K562 (cell line): Measurements from ENCODE around the gene TCF19. TPM values are rescaled to one million over a fixed set of nuclear protein-coding genes. Genes with fewer than 3 reads are reported as not detected.

Source experiments
- ESRRA ChIP-seq: fragments of 450-650 bp; IDR thresholded peaks from 2 replicates; pipeline ENCODE4 v1.6.1; 2014; ENCODE audit warnings: low read depth, mild to moderate bottlenecking, moderate library complexity, borderline replicate concordance
- FOSL1 ChIP-seq: fragments of 200-800 bp; sonication (Bioruptor generic); conservative IDR thresholded peaks from 2 replicates; pipeline ENCODE4 v1.6.1; 2016; ENCODE audit warnings: missing genetic modification characterization, missing compliant biosample characterization
- GABPA ChIP-seq: fragments of 200-800 bp; sonication (Bioruptor generic); conservative IDR thresholded peaks from 2 replicates; pipeline ENCODE4 v1.6.1; 2016; ENCODE audit warnings: low read depth, missing genetic modification characterization, missing compliant biosample characterization
- MBD2 ChIP-seq: sonication (generic); IDR thresholded peaks from 2 replicates; pipeline ENCODE4 v1.6.1; 2016; ENCODE audit warnings: low read depth, borderline replicate concordance
- MCM2 ChIP-seq: fragments of 450-650 bp; IDR thresholded peaks from 2 replicates; pipeline ENCODE4 v1.6.1; 2017; ENCODE audit warnings: low read depth, mild to moderate bottlenecking
- NONO ChIP-seq, 2 experiments: fragments of 200-400 bp in 1 of 2; fragments of 450-650 bp in 1 of 2; formaldehyde crosslinking in 1 of 2; IDR thresholded peaks; 2 replicates each; pipeline ENCODE4 v1.6.1; 2017; ENCODE audit warnings: low read depth in 2 of 2, mild to moderate bottlenecking in 2 of 2, moderate library complexity in 2 of 2, low read length in 1 of 2
- RAD21 ChIP-seq, 2 experiments: fragments of 250-450 bp in 1 of 2; fragments of 450-650 bp in 1 of 2; sonication (Bioruptor Pico) in 1 of 2; formaldehyde crosslinking in 1 of 2; IDR thresholded peaks in 1 of 2; conservative IDR thresholded peaks in 1 of 2; 2 replicates each; pipeline versions ENCODE4 v1.4.0 to v1.8.0; 2020 to 2022; ENCODE audit warnings: mild to moderate bottlenecking in 2 of 2, moderate library complexity in 1 of 2
- RHOXF2B ChIP-seq: fragments of 250-450 bp; sonication (Bioruptor Pico); conservative IDR thresholded peaks from 2 replicates; pipeline ENCODE4 v1.5.1; 2021
- ZFP30 ChIP-seq: fragments of 250-450 bp; sonication (Bioruptor Pico); IDR thresholded peaks from 2 replicates; pipeline ENCODE4 v1.8.0; 2022; ENCODE audit warnings: moderate library complexity, mild to moderate bottlenecking, inconsistent platforms, borderline replicate concordance
- ZNF830 ChIP-seq: fragments of 250-450 bp; sonication (Bioruptor Pico); IDR thresholded peaks from 2 replicates; pipeline ENCODE4 v1.5.0; 2021; ENCODE audit warnings: mild to moderate bottlenecking
- polyA plus RNA-seq, 8 experiments: library from polyadenylated mRNA; depleted of rRNA in 4 of 8; stranded (reverse) in 5 of 8; unstranded in 3 of 8; fragments of >200 nt; fragmentation: Nextera tagmentation in 2 of 8; fragmentation: Illumina TruSeq in 1 of 8; extraction: Ambion mirVana in 2 of 8; extraction: Trizol in 1 of 8; gene quantifications; 2 replicates each; pipeline versions ENCODE4 v1.2.1 to v1.2.3, GENCODE V29; 2011 to 2014; ENCODE audit warnings: inconsistent platforms in 1 of 8, missing spikeins in 1 of 8
- total RNA-seq, 7 experiments: library from RNA; depleted of rRNA in 6 of 7; stranded (reverse); fragments of >200 nt in 6 of 7; fragmentation: Illumina TruSeq in 2 of 7; extraction: Trizol in 2 of 7; gene quantifications; 2 replicates each; pipeline versions ENCODE4 v1.2.1 to v1.2.3, GENCODE V29; 2011 to 2021; ENCODE audit warnings: low replicate concordance in 1 of 7
- TF ChIP-seq, protein P1 (sequence below): sonication (generic); formaldehyde crosslinking; IDR thresholded peaks from 2 replicates; pipeline ENCODE4 v1.8.0; 2023; ENCODE audit warnings: missing genetic modification reagents, mild to moderate bottlenecking, borderline replicate concordance
- TF ChIP-seq, protein P2 (sequence below): fragments of 250-450 bp; sonication (Bioruptor Pico); IDR thresholded peaks from 2 replicates; pipeline ENCODE4 v1.5.0; 2020; ENCODE audit warnings: mild to moderate bottlenecking, borderline replicate concordance
- TF ChIP-seq, protein P3 (sequence below): sonication (generic); formaldehyde crosslinking; IDR thresholded peaks from 2 replicates; pipeline ENCODE4 v1.8.0; 2022; ENCODE audit warnings: mild to moderate bottlenecking, missing genetic modification reagents
- TF ChIP-seq, protein P4 (sequence below): fragments of 450-650 bp; IDR thresholded peaks from 2 replicates; pipeline ENCODE4 v1.6.1; 2014; ENCODE audit warnings: low read depth, mild to moderate bottlenecking, moderate library complexity, borderline replicate concordance

TCF19 gene
- total and polyA plus RNA-seq, 9 of the 15 experiments (the other 6 are each of a cell fraction or from before 2014, with no cell fraction given): 4.2 to 42.5 (median 25.7) TPM

DNA sequence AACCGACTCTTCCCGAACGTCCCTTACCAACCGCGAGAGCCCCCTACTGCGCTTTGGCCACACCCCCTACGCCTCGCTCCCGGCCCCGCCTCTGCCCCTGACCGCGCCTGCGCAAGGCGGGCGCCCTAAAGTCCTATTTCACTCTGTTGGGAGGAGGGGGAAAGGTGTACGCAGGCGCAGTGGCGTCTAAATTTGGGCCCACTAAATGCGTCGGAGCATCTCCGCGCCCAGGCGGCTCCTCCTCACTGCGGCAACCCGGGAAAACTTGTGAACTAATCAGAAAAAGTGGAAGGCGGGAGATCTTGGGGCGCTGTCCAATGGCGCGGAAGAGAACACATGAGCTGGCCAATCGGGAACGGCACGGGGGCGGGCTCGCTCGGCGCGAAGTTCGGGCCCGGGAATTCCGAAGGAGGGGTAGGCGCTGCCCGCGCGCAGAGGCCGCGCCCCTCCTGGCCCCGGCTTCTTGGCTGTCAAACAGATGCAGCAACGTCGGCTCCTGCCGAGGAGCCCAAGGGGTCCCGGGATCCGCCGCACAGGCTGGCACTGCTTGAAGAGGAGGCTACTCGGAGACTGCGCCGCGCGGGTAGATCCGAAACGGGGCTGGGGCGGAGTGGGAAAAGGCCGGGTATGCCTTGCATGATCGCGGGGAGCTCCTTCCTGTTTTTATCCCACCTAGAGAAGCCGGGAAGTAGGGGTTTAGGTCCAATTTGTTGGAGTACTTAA lies at the start of gene TCF19 (continued):
- TF ChIP-seq, protein P1, sequence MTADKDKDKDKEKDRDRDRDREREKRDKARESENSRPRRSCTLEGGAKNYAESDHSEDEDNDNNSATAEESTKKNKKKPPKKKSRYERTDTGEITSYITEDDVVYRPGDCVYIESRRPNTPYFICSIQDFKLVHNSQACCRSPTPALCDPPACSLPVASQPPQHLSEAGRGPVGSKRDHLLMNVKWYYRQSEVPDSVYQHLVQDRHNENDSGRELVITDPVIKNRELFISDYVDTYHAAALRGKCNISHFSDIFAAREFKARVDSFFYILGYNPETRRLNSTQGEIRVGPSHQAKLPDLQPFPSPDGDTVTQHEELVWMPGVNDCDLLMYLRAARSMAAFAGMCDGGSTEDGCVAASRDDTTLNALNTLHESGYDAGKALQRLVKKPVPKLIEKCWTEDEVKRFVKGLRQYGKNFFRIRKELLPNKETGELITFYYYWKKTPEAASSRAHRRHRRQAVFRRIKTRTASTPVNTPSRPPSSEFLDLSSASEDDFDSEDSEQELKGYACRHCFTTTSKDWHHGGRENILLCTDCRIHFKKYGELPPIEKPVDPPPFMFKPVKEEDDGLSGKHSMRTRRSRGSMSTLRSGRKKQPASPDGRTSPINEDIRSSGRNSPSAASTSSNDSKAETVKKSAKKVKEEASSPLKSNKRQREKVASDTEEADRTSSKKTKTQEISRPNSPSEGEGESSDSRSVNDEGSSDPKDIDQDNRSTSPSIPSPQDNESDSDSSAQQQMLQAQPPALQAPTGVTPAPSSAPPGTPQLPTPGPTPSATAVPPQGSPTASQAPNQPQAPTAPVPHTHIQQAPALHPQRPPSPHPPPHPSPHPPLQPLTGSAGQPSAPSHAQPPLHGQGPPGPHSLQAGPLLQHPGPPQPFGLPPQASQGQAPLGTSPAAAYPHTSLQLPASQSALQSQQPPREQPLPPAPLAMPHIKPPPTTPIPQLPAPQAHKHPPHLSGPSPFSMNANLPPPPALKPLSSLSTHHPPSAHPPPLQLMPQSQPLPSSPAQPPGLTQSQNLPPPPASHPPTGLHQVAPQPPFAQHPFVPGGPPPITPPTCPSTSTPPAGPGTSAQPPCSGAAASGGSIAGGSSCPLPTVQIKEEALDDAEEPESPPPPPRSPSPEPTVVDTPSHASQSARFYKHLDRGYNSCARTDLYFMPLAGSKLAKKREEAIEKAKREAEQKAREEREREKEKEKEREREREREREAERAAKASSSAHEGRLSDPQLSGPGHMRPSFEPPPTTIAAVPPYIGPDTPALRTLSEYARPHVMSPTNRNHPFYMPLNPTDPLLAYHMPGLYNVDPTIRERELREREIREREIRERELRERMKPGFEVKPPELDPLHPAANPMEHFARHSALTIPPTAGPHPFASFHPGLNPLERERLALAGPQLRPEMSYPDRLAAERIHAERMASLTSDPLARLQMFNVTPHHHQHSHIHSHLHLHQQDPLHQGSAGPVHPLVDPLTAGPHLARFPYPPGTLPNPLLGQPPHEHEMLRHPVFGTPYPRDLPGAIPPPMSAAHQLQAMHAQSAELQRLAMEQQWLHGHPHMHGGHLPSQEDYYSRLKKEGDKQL (CRISPR knock-in tag): no peak
- TF ChIP-seq MBD2: peak; percentile 99
- TF ChIP-seq GABPA (tag): no peak
- no peak for TF ChIP-seq ZNF830 (CRISPR knock-in tag)
- TF ChIP-seq ZFP30 (CRISPR knock-in tag): no peak
- TF ChIP-seq, protein P2, sequence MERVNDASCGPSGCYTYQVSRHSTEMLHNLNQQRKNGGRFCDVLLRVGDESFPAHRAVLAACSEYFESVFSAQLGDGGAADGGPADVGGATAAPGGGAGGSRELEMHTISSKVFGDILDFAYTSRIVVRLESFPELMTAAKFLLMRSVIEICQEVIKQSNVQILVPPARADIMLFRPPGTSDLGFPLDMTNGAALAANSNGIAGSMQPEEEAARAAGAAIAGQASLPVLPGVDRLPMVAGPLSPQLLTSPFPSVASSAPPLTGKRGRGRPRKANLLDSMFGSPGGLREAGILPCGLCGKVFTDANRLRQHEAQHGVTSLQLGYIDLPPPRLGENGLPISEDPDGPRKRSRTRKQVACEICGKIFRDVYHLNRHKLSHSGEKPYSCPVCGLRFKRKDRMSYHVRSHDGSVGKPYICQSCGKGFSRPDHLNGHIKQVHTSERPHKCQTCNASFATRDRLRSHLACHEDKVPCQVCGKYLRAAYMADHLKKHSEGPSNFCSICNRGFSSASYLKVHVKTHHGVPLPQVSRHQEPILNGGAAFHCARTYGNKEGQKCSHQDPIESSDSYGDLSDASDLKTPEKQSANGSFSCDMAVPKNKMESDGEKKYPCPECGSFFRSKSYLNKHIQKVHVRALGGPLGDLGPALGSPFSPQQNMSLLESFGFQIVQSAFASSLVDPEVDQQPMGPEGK: no peak
- no peak for TF ChIP-seq FOSL1 (tag)
- TF ChIP-seq, protein P3, sequence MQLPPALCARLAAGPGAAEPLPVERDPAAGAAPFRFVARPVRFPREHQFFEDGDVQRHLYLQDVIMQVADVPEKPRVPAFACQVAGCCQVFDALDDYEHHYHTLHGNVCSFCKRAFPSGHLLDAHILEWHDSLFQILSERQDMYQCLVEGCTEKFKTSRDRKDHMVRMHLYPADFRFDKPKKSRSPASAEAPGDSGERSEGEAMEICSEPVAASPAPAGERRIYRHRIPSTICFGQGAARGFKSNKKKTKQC (CRISPR knock-in tag): 0 out of 2 replicates have a peak, but pooled peaks have one; percentile 51
- TF ChIP-seq RHOXF2B (CRISPR knock-in tag): no peak
- TF ChIP-seq, protein P4, sequence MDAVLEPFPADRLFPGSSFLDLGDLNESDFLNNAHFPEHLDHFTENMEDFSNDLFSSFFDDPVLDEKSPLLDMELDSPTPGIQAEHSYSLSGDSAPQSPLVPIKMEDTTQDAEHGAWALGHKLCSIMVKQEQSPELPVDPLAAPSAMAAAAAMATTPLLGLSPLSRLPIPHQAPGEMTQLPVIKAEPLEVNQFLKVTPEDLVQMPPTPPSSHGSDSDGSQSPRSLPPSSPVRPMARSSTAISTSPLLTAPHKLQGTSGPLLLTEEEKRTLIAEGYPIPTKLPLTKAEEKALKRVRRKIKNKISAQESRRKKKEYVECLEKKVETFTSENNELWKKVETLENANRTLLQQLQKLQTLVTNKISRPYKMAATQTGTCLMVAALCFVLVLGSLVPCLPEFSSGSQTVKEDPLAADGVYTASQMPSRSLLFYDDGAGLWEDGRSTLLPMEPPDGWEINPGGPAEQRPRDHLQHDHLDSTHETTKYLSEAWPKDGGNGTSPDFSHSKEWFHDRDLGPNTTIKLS: peak; percentile 60; the same call in 1 of the 2 replicates
- no peak for TF ChIP-seq RAD21 (CRISPR knock-in tag; conservative IDR thresholded peaks at IDR 0.05 in 1 of 2, IDR thresholded peaks at IDR 0.05 in 1 of 2)
- TF ChIP-seq NONO (IDR thresholded peaks at IDR 0.05; ENCODE audit: low read depth in 2 of 2, low read length in 1 of 2): no peak
- peak; percentile 22; the same call in 1 of the 2 replicates for TF ChIP-seq ESRRA
- no peak for TF ChIP-seq MCM2
